GM18870 (cell line): ENCODE measurements around the gene TSC2.

Experiments used
- ATAC-seq: cut with Tn5 transposase; IDR thresholded peaks from one replicate; pipeline ENCODE4 v1.9.1; 2021; ENCODE audit warnings: moderate library complexity; ENCODE audit not compliant: unreplicated experiment

The TSC2 gene

DNA sequence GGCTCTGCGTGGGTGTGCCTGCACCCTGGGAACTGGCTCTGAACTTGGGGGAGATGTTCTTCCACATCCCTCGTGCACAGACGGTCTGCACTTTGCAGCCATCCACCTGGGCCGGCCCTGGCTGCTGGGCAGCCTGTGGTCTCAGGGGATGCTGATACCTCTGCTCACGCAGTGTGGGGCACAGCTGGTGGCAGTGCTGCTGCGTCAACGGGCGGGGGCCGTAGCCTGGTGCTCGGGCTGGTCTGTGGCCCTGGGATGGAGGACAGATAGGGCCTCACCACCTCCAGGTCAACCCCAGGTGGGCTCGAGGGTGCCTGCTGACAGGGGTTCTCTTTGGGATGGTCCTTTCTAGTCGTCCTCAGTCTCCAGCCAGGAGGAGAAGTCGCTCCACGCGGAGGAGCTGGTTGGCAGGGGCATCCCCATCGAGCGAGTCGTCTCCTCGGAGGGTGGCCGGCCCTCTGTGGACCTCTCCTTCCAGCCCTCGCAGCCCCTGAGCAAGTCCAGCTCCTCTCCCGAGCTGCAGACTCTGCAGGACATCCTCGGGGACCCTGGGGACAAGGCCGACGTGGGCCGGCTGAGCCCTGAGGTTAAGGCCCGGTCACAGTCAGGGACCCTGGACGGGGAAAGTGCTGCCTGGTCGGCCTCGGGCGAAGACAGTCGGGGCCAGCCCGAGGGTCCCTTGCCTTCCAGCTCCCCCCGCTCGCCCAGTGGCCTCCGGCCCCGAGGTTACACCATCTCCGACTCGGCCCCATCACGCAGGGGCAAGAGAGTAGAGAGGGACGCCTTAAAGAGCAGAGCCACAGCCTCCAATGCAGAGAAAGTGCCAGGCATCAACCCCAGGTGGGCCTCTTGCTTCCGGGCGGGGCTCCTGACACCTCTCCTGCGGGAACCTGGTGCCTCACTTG lies 36.3 kb downstream of the TSC2 start:
- no peak for ATAC-seq

GRCh38 chr16:2084895-2085625 lies 37.3 kb downstream of the TSC2 start:
- no peak for ATAC-seq

- ATAC-seq: no peak
Measured at GRCh38 chr16:2085669-2086068, 37.9 kb downstream of the TSC2 start.

GRCh38 chr16:2086106-2086742 lies 38.4 kb downstream of the TSC2 start:
- no peak for ATAC-seq

DNA sequence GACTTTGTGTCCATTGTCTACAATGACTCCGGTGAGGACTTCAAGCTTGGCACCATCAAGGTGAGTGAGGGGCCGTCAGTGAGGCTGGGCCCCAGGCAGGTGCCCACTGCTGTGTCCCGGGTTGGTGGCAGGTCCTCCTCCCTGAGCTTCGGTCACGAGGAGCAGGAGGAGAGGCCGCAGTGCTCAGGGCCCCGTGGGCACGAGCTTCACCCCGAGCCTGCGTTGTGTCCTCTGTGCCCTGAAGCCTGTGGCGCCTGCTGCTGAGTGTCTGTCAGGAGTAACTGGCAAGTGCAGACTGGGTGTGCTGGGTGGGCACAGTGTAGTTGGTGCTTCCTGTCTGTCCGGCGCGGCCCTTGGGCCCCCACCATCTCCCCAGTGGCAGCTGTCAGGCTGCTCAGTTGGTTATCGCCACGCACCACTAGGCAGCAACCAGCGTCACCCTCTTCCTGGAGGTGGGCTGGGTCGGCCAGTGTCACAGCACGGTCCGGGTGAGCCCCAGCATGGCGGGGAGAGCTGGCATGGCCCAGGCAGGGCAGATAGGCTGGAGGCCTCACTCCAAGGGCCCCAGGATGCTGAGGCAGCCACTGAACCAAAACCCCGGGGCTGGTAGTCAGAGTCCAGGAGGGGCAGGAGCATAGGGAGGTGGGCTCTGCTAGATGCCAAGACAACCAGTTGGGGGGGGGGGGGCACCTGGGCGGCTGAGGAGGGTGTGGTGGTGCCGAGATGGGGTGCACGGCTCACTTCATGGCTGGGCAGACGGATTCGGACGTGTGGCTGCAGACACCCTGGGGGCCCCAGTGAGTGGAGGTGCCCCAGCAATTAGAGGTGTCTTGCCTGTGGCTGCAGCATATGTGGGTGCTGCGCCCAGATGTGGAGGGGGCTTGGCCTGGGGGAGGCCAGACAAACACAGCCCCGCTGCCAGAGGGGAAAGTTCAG lies 39.3 kb downstream of the TSC2 start:
- no peak for ATAC-seq

DNA sequence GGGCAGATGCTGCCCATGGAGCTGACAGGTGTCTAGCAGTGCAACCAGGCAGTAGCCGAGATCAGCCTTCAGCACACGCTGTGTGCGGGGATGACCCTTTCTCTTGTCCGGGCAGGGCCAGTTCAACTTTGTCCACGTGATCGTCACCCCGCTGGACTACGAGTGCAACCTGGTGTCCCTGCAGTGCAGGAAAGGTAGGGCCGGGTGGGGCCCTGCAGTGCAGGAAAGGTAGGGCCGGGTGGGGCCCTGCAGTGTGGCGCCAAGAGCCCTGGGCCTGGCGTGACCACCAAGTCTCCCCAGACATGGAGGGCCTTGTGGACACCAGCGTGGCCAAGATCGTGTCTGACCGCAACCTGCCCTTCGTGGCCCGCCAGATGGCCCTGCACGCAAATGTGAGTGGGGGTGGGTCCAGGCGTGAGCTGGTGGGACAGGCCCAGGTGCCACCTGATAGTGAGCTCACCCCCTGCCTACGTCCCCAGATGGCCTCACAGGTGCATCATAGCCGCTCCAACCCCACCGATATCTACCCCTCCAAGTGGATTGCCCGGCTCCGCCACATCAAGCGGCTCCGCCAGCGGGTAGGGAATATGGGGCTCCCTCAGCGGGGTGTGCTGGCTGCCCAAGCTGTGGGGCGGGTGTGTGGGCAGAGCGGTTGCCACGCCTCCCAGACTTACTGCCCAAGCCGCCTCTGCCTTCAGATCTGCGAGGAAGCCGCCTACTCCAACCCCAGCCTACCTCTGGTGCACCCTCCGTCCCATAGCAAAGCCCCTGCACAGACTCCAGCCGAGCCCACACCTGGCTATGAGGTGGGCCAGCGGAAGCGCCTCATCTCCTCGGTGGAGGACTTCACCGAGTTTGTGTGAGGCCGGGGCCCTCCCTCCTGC lies 40.2 kb downstream of the TSC2 start:
- ATAC-seq: no peak

GRCh38 chr16:2088759-2089358 lies 41.1 kb downstream of the TSC2 start:
- no peak for ATAC-seq

GRCh38 chr16:2089706-2090480 lies 42.1 kb downstream of the TSC2 start:
- ATAC-seq: no peak

DNA sequence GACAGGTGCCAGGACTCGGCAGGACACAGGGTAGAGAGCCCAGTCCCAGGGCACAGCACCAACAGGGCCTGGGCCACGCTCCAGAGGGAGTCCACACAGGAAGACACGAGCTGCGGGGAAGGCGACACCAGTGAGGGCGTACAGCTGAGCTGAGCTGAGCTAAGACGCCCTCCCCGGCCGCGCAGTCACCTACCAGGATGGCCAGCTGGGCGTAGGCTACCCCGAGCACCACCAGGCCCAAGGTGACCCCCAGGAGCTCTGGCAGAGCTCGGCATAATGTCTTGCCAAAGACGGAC lies 42.6 kb downstream of the TSC2 start:
- no peak for ATAC-seq

- no peak for ATAC-seq
Measured at GRCh38 chr16:2090777-2091546, 43.2 kb downstream of the TSC2 start.

- ATAC-seq: no peak
Measured at GRCh38 chr16:2091547-2092255, 43.9 kb downstream of the TSC2 start.

GRCh38 chr16:2092256-2092620 lies 44.5 kb downstream of the TSC2 start:
- no peak for ATAC-seq

- ATAC-seq: no peak
Measured at GRCh38 chr16:2092866-2093265, 45.1 kb downstream of the TSC2 start.

- no peak for ATAC-seq
Measured at GRCh38 chr16:2093793-2094192, 46.0 kb downstream of the TSC2 start.

DNA sequence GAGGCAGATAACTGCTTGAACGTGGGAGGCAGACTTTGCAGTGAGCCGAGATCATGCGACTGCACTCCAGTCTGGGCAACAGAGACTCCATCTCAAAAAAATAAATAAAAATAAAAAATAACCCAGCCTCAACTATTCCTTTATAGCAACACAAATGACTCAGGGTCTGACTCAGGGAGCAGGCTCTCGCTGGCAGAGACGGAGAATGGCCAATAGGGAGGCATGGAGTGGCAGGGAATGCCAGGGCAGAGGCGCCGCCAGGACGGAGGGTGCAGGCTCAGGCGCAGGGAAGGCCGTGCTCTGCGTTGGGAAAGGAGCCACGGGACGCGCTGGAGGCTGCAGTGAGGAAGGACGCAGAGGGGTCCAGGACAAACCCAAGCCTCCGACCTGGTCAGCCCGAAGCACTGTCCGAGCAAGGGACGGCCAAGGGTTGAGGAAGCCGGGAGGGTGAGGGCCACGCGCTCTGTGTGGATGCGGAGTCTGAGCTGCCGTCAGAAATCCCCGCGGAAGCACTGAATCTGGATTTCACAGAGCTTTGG lies 47.6 kb downstream of the TSC2 start:
- ATAC-seq: no peak

DNA sequence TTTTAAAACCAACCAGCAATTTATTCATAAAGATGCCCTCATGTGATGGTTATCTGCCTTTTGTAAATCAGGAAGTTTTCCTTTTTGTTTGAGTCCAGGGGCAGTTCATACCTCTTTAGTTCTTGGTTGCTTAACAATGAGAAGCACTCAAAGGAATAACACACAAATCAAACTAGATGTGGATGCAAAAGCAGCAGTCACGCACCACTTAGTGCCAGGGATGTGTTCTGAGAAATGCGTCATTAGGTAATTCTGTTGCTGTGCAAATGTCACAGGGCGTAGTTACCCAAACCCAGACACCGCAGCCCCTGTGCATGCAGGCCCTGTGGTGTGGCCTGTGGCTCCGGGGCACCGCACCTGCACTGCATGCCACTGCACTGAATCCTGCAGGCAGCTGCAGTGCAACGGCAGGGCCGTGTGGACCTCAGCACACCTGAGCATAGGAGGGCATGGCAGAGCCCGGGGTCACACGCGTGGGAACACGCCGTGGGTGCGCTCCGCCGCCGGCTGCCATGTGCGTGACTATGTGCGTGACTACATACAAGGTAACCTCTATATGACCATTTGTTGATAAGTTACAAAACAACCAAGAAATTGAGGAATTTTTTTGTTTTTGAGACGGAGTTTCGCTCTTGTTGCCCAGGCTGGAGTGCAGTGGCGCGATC lies 48.3 kb downstream of the TSC2 start:
- ATAC-seq: no peak
